ENCODE measurements around the gene UNC93B1.
"Not testable (repeated sequence)": the region's sequence is repeated elsewhere in the genome, so short reads cannot be mapped to it uniquely, and the experiment has no call there.

DNA sequence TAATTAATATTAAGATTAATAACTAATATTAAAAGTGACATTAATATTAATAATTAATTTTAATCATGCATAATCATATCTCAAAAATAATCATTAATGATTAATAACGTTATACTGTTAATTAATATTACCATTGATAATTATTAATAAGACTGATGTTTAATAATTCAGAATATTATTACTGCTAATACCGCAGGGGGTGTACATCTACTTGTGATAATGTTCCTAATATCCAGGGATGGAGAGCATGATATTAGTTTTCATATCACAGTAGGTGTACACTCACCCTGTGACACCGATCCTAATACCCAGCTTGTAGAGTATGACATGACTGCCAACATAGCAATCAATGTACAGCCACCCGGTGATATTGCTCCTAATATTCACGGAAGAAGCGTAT is 18.6 kb downstream of the UNC93B1 start:
- TF ChIP-seq, protein P1, sequence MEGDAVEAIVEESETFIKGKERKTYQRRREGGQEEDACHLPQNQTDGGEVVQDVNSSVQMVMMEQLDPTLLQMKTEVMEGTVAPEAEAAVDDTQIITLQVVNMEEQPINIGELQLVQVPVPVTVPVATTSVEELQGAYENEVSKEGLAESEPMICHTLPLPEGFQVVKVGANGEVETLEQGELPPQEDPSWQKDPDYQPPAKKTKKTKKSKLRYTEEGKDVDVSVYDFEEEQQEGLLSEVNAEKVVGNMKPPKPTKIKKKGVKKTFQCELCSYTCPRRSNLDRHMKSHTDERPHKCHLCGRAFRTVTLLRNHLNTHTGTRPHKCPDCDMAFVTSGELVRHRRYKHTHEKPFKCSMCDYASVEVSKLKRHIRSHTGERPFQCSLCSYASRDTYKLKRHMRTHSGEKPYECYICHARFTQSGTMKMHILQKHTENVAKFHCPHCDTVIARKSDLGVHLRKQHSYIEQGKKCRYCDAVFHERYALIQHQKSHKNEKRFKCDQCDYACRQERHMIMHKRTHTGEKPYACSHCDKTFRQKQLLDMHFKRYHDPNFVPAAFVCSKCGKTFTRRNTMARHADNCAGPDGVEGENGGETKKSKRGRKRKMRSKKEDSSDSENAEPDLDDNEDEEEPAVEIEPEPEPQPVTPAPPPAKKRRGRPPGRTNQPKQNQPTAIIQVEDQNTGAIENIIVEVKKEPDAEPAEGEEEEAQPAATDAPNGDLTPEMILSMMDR (IDR thresholded peaks at IDR 0.05): not testable (repeated sequence)
- not testable (repeated sequence) for TF ChIP-seq POLR2A, POLR2AphosphoS5 (IDR thresholded peaks at IDR 0.05)
